DND-41 (cell line): ENCODE measurements around the gene LCORL.

Source experiments
- EZH2 ChIP-seq: IDR thresholded peaks from 3 replicates; pipeline ENCODE4 v1.6.1; 2012; ENCODE audit warnings: borderline replicate concordance, low read depth, mild to moderate bottlenecking, moderate library complexity, low read length, inconsistent platforms; ENCODE audit not compliant: severe bottlenecking
- TF ChIP-seq, protein P1 (sequence below): IDR thresholded peaks from 2 replicates; pipeline ENCODE4 v1.5.1; 2012; ENCODE audit warnings: borderline replicate concordance, low read length, moderate library complexity, mild to moderate bottlenecking; ENCODE audit not compliant: poor library complexity, severe bottlenecking; ENCODE audit errors: extremely low read depth

DNA sequence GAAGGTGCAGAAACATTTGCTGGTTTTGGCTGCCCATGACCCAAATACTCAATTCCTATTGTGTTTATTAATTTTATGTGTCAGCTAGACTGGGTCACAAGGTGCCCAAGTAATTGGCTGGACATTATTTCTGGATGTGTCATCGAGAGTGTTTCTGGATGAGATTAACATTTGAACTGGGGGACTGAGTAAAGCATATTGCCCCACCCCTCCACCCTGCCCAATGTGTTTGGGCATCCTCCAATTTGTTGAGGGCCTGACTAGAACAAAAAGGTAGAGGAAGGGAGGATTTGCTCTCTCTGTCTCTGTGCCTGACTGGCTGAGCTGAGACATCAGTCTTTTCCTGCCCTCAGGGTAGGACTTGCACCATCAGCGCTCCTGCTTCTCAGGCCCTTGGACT, 29.7 kb upstream of the LCORL start:
- TF ChIP-seq, protein P1, sequence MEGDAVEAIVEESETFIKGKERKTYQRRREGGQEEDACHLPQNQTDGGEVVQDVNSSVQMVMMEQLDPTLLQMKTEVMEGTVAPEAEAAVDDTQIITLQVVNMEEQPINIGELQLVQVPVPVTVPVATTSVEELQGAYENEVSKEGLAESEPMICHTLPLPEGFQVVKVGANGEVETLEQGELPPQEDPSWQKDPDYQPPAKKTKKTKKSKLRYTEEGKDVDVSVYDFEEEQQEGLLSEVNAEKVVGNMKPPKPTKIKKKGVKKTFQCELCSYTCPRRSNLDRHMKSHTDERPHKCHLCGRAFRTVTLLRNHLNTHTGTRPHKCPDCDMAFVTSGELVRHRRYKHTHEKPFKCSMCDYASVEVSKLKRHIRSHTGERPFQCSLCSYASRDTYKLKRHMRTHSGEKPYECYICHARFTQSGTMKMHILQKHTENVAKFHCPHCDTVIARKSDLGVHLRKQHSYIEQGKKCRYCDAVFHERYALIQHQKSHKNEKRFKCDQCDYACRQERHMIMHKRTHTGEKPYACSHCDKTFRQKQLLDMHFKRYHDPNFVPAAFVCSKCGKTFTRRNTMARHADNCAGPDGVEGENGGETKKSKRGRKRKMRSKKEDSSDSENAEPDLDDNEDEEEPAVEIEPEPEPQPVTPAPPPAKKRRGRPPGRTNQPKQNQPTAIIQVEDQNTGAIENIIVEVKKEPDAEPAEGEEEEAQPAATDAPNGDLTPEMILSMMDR, result no peak
- no peak for TF ChIP-seq EZH2
